Right lobe of liver (tissue), 6 donors: ENCODE measurements around the gene C5. TPM values are rescaled to one million over a fixed set of nuclear protein-coding genes. Genes with fewer than 3 reads are reported as not detected.

Source experiments
- ATAC-seq, 4 donors: fragments of 200-7000 bp; cut with Tn5 transposase; one replicate each; pipeline ENCODE4 v1.9.1; 2020; ENCODE audit warnings: mild to moderate bottlenecking in 4 of 4, moderate library complexity in 4 of 4
- DNase-seq, 3 donors: peaks; one replicate each; pipeline ENCODE4 v3.0.0-alpha.2; 2020
- H3K27ac ChIP-seq, 3 donors: fragments of 200-600 bp; one replicate each; pipeline ENCODE4 v1.8.0; 2022
- H3K27me3 ChIP-seq, 2 donors: fragments of 200-600 bp; one replicate each; pipeline ENCODE4 v1.8.0; 2022
- H3K36me3 ChIP-seq, 4 donors: fragments of 200-600 bp; sonication (generic) in 1 of 4; one replicate each; pipeline versions ENCODE4 v1.5.1 to v1.8.0; 2017 to 2022; ENCODE audit warnings: control low read depth in 1 of 4
- H3K4me1 ChIP-seq, 4 donors: fragments of 200-600 bp; sonication (generic) in 1 of 4; one replicate each; pipeline versions ENCODE4 v1.5.1 to v1.8.0; 2017 to 2022; ENCODE audit warnings: control low read depth in 1 of 4
- H3K4me3 ChIP-seq, 3 donors: fragments of 200-600 bp; one replicate each; pipeline ENCODE4 v1.8.0; 2022
- H3K9me3 ChIP-seq, 4 donors: fragments of 200-600 bp; sonication (generic) in 1 of 4; one replicate each; pipeline versions ENCODE4 v1.5.1 to v1.8.0; 2017 to 2022; ENCODE audit warnings: control low read depth in 1 of 4
- CTCF ChIP-seq, 4 donors: fragments of 200-600 bp in 3 of 4; fragments of 450-650 bp in 1 of 4; IDR thresholded peaks; one replicate each; pipeline versions ENCODE4 v1.5.1 to v1.8.0; 2016 to 2022; ENCODE audit warnings: antibody characterized with exemption in 4 of 4, mild to moderate bottlenecking in 2 of 4
- POLR2A ChIP-seq: fragments of 450-650 bp; IDR thresholded peaks from one replicate; pipeline ENCODE4 v1.6.1; 2017; ENCODE audit warnings: antibody characterized with exemption, mild to moderate bottlenecking
- WGBS: methylation state at CpG from one replicate; pipeline ENCODE4 v1.1.6; 2018; ENCODE audit warnings: low coverage, low lambda C conversion rate; ENCODE audit not compliant: insufficient coverage; ENCODE audit errors: missing lambda C conversion rate; 5-methylcytosine and 5-hydroxymethylcytosine counted together
- intact Hi-C, 2 donors: fragments of 100-400 bp; cut with DNase I; formaldehyde crosslinking; loops; one replicate each; pipeline versions ENCODE4 v1.11.2 to v1.14.1; 2022
- total RNA-seq, 6 experiments: library from RNA; depleted of rRNA in 2 of 6; stranded (reverse); fragments of >200 nt in 2 of 6; fragmentation: NEBNext Ultra II Directional in 3 of 6; extraction: Animal tissue kit (Norgen Biotek cat#: 25700) in 3 of 6; gene quantifications; one replicate each; pipeline versions ENCODE4 v1.1.0 to v1.2.4, GENCODE V29; 2016 to 2023
- donor health status: DM: no; HTN: yes; CAD: no.
- donor health status: DM: no; HTN: no; CAD: no.
- donor health status: DM: no; HTN: no; CAD: no.
- donor health status: DM: no; HTN: yes; CAD: no.
- donor health status: DM: no; HTN: yes; CAD: no.

Gene C5
- total RNA-seq, 6 experiments from 2014 or later = 251 to 616 (median 411) TPM

GRCh38 chr9:120931231-120932085 lies 118.6 kb downstream of the C5 start:
- DNase-seq (peak in 1 of 3 donors; percentile 33), ATAC-seq (peak in 1 of 4 donors; percentile 32)
- H3K4me1 ChIP-seq = peaks cover 2 to 25% (median 12%) of the 10 kb centered on the region in 4 donors
- H3K27ac ChIP-seq = peak overlapping the region; percentile 54 to 66 (median 61)
- H3K27me3 ChIP-seq = no peaks in the 10 kb centered on the region
- intact Hi-C loops = loop anchor here (10.0 kb wide), 2 partner anchors 167 to 177 kb away; no protein-coding TSS in a partner anchor
- WGBS = 30% methylated on average over 4 of the region's 4 CpGs
- peak; percentile 34 for TF ChIP-seq POLR2A
- no peak for TF ChIP-seq CTCF (IDR thresholded peaks at IDR 0.05)
- no peak overlapping the region for H3K4me3 ChIP-seq
- H3K9me3 ChIP-seq = no peaks in the 10 kb centered on the region
- no peaks in the 10 kb centered on the region for H3K36me3 ChIP-seq

- ATAC-seq = peak; percentile 3 to 18 (median 10)
- Histone ChIP-seq H3K27ac (peak overlapping the region; percentile 81 to 88 (median 87)), H3K4me3 (peak overlapping the region; percentile 80 to 88 (median 85)), H3K36me3 (no peaks in the 10 kb centered on the region), H3K9me3 (no peaks in the 10 kb centered on the region), H3K27me3 (no peaks in the 10 kb centered on the region), H3K4me1 (peaks cover 0 to 5% (median 0%) of the 10 kb centered on the region in 4 donors)
- TF ChIP-seq POLR2A (no peak), CTCF (IDR thresholded peaks at IDR 0.05) (peak in 1 of 4 donors; percentile 0)
- no peak for DNase-seq
- intact Hi-C loops = loop anchor here in 1 of 2 donors (10.0 kb wide), 1 partner anchor 55 kb away; the partner anchor contains the start of gene PHF19
- WGBS = 38% methylated on average over 16 of the region's 26 CpGs
Measured at GRCh38 chr9:120929229-120929791, 120.8 kb downstream of the C5 start.

- Histone ChIP-seq H3K27ac (peak overlapping the region; percentile 81 to 88 (median 87)), H3K4me1 (peaks cover 0 to 5% (median 0%) of the 10 kb centered on the region in 4 donors), H3K27me3 (no peaks in the 10 kb centered on the region), H3K9me3 (no peaks in the 10 kb centered on the region), H3K4me3 (peak overlapping the region; percentile 80 to 88 (median 85)), H3K36me3 (no peaks in the 10 kb centered on the region)
- 1% methylated on average over 29 of the region's 73 CpGs for WGBS
- DNase-seq (peak; percentile 86 to 89 (median 87)), ATAC-seq (peak; percentile 85 to 96 (median 94))
- intact Hi-C loops = loop anchor here in 1 of 2 donors (10.0 kb wide), 1 partner anchor 54 kb away; the partner anchor contains the start of gene PHF19
- peak in 3 of 4 donors; percentile 21 to 38 (median 24) for TF ChIP-seq CTCF (IDR thresholded peaks at IDR 0.05)
- peak; percentile 85 for TF ChIP-seq POLR2A
Measured at GRCh38 chr9:120928483-120929228, 121.4 kb downstream of the C5 start.

GRCh38 chr9:120928015-120928482 lies 122.0 kb downstream of the C5 start:
- ATAC-seq (peak in 1 of 4 donors; percentile 19), DNase-seq (no peak)
- no peaks in the 10 kb centered on the region for H3K27me3 ChIP-seq
- H3K27ac ChIP-seq = peak overlapping the region; percentile 81 to 88 (median 87)
- intact Hi-C loops = loop anchor here in 1 of 2 donors (10.0 kb wide), 1 partner anchor 53 kb away; the partner anchor contains the start of gene PHF19
- H3K4me1 ChIP-seq = peaks cover 0 to 5% (median 0%) of the 10 kb centered on the region in 4 donors
- no peak for TF ChIP-seq CTCF (IDR thresholded peaks at IDR 0.05)
- no peak for TF ChIP-seq POLR2A
- no peaks in the 10 kb centered on the region for H3K36me3 ChIP-seq
- peak overlapping the region; percentile 80 to 88 (median 85) for H3K4me3 ChIP-seq
- no peaks in the 10 kb centered on the region for H3K9me3 ChIP-seq
- 42% methylated on average over 14 of the region's 14 CpGs for whole genome bisulfite sequencing
